ENCODE measurements around the gene MRPS12.

MRPS12 gene

DNA sequence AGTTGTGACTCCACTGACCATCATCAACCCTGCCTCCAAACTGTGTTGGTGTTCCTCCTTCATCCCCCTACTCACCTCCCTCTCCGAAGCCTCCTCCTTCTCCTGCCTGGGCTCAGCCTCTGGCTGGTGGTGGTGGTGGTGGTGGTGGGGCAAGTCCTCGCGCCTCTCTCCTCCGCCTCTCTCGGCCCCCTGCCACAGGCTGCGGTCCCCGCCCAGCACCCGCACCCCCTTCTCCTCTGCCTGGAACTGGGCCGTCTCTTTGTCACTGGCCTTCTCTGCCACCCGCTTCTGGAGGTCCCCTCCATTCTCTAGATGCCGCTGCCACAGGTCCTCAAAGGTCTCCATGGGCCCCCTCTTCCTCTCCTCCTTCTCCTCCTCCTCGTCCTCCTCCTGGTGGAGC, 20.3 kb upstream of the MRPS12 start:
- in situ Hi-C loops (cut with HindIII; ENCODE audit: low sequenced_read_pairs) = no loop called here

DNA sequence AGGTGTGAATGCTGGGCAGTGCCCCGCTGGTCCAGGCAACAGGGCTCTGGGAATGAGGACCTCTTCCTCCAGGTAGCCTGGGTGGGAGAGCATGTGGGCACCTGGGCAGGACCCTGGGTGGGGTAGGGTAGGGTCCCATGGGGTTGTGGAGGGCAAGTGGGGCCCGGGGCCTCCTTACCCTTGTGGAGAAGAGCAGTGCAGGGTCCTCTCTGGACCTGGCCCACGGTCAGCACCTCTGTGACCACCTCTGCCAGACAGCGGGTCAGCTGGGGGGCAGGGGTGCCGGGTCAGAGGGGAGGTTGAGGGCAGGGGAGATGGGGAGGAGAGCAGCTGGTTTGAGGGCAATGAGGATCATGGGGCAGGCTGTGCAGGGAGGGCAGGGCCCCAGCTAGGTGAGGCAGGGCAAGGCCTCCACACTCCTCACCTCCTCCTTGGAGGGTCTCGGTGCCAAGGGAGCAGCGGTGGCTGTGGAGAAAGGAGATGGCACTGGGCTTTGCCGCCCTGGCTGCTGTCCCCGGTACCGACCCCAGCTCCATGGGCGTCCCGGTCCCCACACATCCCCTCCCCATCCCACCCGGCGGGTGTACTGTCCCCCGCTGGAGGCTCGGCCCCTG, 19.2 kb upstream of the MRPS12 start:
- in situ Hi-C loops (cut with HindIII; ENCODE audit: low sequenced_read_pairs) = no loop called here

DNA sequence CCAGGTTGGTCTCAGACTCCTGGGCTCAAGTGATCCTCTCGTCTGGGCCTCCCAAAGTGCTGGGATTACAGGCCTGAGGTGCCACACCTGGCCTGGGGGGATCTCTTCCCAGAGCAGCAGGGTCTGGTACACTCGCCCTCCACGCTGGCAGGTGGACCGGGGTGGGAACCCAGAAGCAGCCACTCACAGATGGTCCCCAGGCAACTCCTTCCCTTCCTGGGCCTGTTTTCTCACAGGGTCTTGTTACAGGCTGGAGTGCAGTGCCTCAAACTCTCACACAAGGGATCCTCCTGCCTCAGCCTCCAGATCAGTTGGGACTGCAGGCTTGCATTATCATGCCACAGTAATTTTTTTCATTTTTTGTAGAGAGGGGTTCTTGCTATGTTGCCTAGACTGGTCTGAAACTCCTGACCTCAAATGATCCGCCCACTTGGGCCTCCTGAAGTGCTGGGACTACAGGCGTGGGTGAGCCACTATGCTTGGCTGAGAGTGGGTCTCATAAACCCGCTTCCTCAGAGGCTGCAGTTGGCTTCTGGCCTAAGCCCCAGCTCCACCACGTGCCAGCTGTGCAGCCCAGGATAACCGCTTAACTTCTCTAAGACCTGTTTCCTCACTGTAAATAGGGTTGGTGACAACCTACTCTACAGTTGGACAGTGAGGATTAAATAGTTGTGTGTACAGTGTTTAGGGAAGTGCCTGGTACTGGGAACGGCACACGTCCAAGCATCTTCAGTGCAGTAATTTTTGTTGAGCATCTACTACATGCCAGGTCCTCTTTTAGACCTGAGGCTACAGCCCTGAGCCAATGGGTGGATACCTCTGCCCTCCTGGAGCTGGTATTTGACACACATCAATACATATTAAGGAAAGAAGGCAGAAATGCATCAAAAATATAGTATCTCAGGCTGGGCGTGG, 17.9 kb upstream of the MRPS12 start:
- in situ Hi-C loops (cut with HindIII; ENCODE audit: low sequenced_read_pairs) = no loop called here

DNA sequence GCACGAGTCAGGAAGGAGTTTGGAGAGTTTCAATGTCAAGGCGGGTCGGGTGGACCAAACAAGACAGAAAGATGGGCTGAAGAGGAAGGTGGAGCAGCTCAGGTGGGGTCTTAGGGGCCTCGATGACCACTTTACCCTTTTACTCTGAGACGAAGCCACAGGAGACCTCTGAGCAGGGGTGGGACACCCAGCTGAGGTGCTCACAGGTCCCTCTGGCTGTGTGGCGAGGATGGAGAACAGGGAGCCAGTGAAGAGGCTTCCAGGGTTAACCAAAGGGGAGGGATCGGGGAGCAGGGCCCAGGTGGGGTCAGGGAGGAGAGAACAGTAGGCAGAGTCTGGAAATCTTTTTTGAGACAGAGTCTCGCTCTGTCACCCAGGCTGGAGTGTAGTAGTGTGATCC, 16.8 kb upstream of the MRPS12 start:
- in situ Hi-C loops (cut with HindIII; ENCODE audit: low sequenced_read_pairs) = no loop called here

DNA sequence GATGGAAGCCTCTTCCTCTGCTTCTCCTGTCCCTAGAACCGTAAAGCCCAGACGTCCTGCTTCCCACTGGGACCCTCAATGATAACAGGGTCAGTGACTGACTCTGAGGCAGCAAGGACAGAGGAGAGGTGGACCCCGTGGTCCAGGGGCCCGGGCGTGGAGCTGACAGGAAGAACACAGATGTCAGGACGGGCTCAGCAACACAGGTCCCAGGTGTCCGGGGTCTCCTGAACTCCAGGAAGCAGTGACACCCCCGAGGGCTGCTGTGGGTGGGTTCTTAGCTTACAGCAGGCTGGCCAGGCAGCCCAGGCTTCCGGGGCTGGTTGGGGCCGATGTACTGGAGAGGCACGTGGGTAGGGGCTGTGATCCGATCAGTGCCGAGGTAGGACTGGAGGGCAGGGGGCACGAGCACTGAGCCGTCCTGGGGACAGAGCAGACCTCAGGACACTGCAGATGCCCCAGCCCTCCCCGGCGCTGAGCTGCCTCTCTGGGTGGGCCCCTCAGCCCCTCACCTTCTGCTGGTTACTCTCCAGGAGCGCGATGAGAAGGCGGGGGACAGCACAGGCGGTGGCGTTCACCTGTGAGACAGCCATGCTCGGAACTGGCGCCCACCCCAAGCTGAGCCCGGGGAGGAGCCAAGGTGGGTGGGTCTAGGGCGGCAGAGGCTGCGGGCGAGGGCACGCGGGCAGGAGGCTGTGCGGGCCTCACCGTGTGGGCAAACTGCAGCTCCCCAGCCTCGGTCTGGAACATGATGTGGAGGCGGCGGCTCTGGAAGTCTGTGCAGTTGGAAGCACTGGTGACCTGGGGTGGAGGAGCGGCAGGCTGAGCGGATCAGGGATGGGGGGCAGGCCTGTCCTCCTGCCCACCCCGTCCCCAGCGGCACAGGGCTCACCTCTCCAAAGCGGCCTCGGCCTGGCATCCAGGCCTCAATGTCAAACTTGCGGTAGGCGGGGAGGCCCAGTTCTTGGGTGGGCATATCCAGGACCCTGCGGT, 15.1 kb upstream of the MRPS12 start:
- in situ Hi-C loops (cut with HindIII; ENCODE audit: low sequenced_read_pairs) = no loop called here

DNA sequence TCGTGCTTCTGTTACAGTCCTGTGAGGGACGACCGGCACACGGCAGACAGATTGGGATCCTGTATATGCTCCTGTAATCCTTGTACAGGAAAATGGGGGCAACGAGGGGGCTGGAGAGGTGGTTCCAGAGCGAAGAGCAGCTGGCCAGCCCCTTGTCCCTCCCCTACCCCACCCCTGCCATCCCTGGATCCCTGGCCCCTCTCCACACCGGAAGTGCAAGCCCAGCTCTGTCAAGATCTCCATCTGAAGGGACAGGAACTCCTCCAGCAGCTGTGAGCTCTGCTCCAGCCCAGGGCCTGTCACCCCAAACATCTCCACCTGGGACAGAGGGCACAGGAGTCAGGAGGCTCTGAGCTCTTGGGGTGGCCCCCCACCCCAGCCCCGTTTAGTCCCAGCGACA, 13.2 kb upstream of the MRPS12 start:
- in situ Hi-C loops (cut with HindIII; ENCODE audit: low sequenced_read_pairs) = no loop called here

DNA sequence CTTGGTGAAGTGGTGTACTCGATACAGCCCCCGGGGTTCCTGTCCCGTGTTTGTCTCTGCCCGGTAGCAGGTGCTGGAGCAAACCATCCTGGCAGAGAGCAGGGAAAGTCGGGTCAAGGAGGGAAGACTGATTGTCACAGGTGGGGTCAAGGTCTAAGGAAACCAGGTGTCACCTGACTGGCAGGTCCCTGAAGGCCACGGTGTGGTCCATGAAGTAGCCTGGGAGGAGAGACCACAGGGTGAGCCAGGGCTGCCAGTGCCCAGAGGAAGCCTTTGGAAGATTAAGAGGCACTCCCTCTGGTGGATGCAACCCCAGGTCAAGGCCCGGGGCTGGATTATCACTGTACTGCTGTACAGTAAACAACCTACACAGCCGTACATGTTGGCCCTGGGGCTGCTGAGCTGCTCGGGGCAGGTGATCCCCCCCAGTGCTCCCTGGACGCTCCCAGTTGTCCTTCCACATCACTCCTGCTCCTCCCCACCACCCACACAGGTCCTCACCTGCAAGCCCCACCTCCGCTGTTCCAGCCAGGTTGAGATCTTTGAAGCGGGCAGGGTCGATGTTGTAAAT, 12.7 kb upstream of the MRPS12 start:
- in situ Hi-C loops (cut with HindIII; ENCODE audit: low sequenced_read_pairs) = no loop called here

DNA sequence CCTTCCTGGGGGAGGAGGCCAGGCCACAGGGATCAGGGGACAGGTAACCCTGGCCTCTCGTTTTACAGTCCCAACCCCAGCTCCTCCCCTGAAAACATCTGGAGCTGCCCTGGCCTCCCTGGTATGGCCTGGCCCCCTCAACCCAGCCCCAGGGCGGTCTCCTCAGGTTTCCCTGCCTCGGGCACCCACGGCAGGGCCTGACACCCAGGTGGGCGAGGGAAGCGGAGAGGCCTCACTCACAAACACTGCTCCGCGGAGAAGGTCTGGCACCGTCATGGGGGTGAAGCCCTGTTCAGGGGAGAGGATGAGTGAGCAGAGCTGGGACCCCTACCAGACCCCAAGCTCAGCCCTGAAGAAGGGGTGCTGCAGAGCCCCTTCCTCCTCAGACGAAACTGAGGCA, 12.2 kb upstream of the MRPS12 start:
- in situ Hi-C loops (cut with HindIII; ENCODE audit: low sequenced_read_pairs) = no loop called here

DNA sequence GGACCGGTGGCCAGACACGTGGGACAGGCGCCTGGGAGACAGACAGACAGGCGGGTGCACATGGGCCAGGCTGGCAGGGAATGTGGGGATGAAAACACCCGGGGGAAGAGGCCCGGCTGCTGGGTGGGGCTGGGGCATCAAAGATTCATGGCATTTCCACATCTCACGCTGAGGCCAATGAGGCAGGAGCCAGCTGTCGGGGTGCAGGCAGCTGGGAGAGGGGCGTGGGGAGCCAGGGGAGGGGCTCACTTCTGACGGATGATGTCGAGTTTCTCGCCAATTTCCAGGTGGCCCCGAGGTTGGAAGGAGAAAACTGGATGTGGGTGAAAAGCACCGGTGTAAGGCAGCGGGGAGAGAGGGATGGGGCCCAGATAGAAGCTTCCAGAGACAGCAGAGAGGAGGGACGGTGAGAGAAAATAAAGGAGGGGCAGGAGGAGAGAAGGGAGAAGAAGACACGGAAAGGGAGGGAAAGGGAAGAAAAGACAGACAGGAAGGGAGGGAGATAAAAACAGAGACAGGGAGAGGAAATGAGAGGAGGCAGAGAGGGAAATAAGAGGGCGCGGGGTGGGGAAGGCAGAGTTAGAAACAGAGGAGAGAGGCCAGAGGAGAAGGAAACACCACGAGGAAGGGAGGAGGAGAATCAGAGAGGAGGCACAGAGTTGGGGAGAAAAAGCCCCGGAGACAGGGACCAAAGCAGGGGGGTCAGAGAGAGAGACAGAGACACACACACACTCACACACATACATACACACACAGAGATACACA, 10.7 kb upstream of the MRPS12 start:
- in situ Hi-C loops (cut with HindIII; ENCODE audit: low sequenced_read_pairs) = no loop called here

DNA sequence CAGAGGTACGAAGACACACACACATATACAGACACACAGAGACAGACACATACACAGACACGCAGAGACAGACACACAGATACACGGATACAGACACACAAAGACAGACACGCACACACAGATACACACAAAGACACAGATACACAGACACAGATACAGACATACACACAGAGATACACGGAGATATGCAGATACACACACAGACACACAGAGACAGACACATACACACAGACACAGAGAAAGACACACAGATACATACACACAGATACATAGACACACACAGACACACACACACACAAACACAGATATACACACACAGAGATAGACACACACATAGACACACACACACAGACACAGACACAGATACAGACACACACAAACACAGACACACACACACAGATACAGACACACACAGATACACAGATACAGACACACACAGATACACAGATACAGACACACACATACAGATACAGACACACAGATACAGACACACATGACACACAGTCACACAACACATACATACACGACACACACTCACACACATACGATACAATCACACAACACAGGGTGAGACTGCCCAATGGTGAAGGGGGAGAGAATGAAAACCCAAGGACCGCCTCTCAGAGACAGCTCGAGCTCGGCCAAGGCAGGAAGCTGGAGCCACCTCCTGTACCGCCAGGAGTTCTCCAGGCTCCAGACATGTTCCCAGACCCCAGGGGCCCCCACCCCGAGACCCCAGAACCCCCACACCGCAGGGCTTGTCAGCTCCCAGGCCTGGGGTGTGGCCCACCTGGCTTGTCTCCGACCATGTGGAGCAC, 9.9 kb upstream of the MRPS12 start:
- in situ Hi-C loops (cut with HindIII; ENCODE audit: low sequenced_read_pairs) = no loop called here

DNA sequence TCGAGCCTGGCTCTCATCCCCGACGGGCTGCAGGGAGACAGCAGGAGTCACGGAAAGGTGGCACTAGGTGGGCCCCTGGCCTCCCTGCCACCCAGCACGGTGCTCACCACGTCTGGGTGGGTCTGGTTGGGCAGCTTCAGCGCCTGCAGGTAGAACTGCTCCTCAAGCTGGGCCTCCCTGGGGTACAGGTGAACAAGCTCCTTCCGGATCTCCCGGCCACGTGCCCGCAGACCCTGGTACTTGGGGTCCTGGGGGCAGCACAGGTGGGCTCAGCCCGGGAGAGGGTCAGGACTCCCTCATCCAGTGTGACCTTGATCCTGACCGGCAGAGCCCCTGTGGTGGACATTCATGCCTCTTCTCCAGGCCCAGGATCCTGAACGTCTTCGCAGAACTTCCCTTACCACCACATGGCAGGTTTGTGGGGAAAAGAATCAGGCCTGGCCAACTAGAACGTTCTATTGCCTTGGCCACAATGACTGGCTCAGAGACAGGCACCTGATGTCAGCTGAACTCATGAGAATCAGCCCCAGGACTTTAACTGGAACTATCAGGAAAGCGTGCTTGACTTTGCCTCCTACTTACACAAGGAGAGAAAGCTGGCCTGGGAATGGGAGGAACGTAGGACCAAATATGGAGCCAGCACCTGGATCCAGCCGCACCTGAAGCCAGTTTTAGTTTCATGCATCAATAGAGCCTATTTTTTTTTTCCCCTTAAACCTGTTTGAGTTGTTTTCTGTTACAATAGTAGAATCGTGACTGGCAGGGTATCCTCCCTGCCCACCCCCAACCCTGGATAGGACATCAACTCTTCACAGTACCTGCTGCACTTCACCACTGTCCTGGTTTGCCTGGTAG, 9.1 kb upstream of the MRPS12 start:
- in situ Hi-C loops (cut with HindIII; ENCODE audit: low sequenced_read_pairs) = no loop called here

DNA sequence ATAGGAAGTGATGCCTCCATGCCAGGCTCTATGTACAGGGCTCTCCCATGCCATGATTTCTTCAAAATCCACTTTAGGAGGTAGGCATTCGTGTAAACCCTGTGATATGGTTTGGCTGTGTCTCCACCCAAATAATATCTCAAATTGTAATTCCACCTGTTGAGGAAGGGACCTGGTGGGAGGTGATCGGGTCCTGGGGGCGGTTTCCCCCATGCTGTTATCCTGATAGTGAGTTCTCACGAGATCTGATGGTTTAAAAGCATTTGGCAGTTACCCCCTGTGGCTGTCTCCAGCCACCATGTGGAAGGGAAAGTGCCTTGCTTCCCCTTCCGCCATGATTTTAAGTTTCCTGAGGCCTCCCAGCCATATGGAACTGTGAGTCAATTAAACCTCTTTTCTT, 8.3 kb upstream of the MRPS12 start:
- in situ Hi-C loops (cut with HindIII; ENCODE audit: low sequenced_read_pairs) = no loop called here

DNA sequence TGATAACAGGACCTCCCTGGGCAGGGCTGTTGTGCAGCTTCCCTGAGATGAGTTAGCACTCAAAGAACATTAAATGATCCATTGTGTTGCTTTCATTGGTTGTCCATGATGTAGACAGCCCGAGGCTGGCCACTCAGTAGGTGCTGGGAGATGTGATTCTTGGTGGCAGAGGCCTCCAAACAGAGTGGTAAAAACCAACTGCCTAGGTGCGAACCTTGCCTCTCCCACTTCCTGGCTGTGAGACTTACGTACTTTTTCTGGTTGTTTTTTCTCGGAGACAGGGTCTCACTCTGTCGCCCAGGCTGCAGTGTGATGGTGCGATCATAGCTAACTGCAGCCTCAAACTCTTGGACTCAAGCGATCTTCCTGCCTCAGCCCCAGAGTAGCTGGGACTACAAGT, 6.4 kb upstream of the MRPS12 start:
- in situ Hi-C loops (cut with HindIII; ENCODE audit: low sequenced_read_pairs) = no loop called here

DNA sequence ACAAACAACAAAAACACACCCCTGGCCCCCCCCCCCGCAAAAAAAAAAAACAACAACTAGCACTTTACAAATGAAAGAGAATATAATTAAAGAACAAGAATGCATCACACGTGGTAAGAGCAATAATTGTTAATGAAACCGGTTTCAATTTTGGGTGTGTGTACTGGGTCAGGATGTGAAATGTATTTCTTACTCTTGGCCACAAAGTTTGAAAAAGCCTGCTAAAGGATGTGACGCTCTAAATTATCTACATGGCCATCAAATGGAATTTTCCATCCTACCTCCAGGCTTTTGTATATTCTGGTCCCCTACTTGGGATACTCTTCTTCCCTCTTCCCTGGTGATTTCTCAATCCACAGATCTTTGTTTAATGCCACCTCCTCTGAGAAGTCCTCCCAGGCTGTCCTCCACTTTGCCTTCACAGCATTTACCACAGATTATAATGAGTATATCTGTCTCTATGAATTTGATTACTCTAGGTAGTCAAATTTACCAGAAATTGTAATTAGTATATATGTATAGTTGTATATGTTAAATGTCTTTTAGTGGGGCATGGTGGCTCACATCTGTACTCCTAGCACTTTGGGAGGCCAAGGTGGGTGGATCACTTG, 2.2 kb upstream of the MRPS12 start:
- in situ Hi-C loops (cut with HindIII; ENCODE audit: low sequenced_read_pairs) = no loop called here

DNA sequence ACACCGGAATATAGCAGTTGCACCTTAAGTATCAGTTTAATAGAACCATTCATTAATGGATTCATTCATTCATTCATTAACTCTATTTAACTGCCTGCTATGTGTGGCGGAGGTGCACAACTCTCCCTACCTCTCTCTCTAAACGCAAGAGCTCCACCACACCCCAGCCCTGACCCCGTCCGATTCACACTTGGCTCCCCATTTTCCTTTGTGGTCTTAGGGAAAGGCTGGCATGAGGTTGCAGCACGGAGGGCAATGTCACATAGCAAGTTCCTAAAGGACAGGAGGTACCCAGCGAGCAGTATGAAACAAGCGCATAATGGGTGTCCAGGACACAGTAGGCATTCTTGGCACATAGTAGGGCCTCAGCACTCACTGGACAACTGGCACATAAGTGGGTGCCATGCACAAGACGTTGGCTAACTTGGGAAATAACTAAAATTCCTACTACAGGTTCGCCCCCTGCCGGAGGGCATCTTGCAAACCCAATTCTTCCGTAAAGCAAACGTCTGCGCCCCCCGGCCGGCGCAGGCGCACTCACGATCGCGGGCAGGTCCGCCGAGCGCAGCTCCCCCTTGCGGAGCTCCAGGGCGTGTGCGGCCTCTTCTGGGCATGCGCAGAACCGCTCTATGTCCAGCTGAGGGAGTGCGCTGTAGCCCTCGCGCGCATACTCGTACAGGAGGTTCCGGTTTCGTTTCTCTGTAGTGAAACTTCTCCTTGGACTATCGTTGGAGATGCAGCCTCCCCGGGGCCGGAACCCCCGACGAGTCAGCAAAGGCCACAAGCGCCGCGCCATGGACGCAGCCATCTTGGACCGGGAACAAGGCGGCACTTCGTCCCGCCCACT, 592 bp upstream of the MRPS12 start, which contains the start of gene SARS2:
TSS of gene SARS2 (minus strand) at position 835 of the 847 bp plus-strand sequence. CDS start at position 808, 27 bp downstream.
- in situ Hi-C loops (cut with HindIII; ENCODE audit: low sequenced_read_pairs) = no loop called here

DNA sequence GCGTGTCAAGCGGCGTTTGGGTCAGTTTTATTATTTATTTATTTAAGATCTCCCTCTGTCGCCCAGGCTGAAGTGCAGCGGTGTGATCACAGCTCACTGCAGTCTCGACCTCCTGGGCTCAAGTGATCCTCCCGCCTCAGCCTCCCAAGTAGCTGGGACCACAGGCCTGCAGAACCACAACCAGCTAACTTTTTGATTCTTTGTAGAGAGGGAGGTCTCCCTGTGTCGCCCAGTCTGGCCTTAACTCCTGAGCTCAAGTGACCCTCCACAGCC, 713 bp downstream of the MRPS12 start:
- in situ Hi-C loops (cut with HindIII; ENCODE audit: low sequenced_read_pairs) = no loop called here
